ENCODE measurements around the gene PYHIN1. TPM values are rescaled to one million over a fixed set of nuclear protein-coding genes. Genes with fewer than 3 reads are reported as not detected.

PYHIN1 gene
- total RNA-seq, 1 donor from 2014 or later: not detected

DNA sequence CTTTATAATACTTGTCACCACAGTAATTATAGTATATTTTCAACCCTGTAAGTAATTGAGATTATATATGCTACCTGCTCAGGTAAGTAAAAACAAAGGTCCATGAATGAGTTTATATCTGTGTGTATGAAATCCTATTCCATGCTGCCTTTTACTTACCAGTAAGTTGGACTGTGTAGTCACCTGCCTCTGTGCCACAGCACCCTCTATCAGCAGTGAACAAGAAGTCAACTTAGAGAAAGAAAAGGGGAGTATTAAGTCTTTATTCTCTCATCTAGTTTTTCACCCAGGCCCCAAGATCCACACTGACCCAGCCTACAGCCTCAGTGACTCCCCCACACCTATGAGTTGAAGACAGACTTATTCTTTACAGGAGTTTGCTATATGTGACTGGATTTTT lies 41.5 kb downstream of the PYHIN1 start:
- no peaks in the 10 kb centered on the region for H3K27me3 ChIP-seq (ENCODE audit: control insufficient read depth in 3 of 3, insufficient read depth in 3 of 3, low read length in 3 of 3)
- no peaks in the 10 kb centered on the region for H3K9me3 ChIP-seq (ENCODE audit: control insufficient read depth in 3 of 3, low read length in 3 of 3)
- H3K36me3 ChIP-seq (ENCODE audit: control insufficient read depth in 3 of 3, insufficient read depth in 3 of 3, low read length in 3 of 3): no peaks in the 10 kb centered on the region
- no peak overlapping the region for H3K9ac ChIP-seq (ENCODE audit: low read depth in 1 of 3, low read length in 3 of 3)
- no peak overlapping the region for H3K4me3 ChIP-seq (ENCODE audit: low read length in 3 of 3)
- H3K27ac ChIP-seq (ENCODE audit: low read depth, low read length): no peak overlapping the region
- H3K4me1 ChIP-seq (ENCODE audit: control insufficient read depth in 3 of 3, insufficient read depth in 3 of 3, low read length in 3 of 3): no peaks in the 10 kb centered on the region

DNA sequence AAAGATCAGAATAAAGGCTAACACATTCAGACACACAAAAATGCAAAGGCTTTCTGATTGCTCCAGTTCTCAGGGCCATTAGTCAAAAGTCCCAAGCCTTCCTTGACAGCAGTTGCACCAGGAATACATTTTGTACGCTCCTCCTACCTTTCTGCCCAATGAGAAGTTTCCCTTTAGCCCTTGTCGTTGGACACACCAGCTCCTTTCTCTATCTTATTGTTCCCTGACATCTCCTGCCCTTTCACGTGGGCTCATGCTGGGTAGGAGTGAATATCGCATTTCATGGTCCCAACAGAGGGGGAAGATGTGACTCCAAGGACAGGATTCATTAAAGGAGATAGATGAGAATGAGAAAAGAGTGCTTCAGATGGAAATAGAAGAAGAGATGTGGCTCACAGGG lies 44.9 kb downstream of the PYHIN1 start:
- H3K9me3 ChIP-seq (ENCODE audit: control insufficient read depth in 3 of 3, low read length in 3 of 3): no peaks in the 10 kb centered on the region
- H3K27me3 ChIP-seq (ENCODE audit: control insufficient read depth in 3 of 3, insufficient read depth in 3 of 3, low read length in 3 of 3): no peaks in the 10 kb centered on the region
- no peak overlapping the region for H3K9ac ChIP-seq (ENCODE audit: low read depth in 1 of 3, low read length in 3 of 3)
- no peak overlapping the region for H3K27ac ChIP-seq (ENCODE audit: low read depth, low read length)
- no peaks in the 10 kb centered on the region for H3K4me1 ChIP-seq (ENCODE audit: control insufficient read depth in 3 of 3, insufficient read depth in 3 of 3, low read length in 3 of 3)
- H3K4me3 ChIP-seq (ENCODE audit: low read length in 3 of 3): no peak overlapping the region
- H3K36me3 ChIP-seq (ENCODE audit: control insufficient read depth in 3 of 3, insufficient read depth in 3 of 3, low read length in 3 of 3): no peaks in the 10 kb centered on the region

DNA sequence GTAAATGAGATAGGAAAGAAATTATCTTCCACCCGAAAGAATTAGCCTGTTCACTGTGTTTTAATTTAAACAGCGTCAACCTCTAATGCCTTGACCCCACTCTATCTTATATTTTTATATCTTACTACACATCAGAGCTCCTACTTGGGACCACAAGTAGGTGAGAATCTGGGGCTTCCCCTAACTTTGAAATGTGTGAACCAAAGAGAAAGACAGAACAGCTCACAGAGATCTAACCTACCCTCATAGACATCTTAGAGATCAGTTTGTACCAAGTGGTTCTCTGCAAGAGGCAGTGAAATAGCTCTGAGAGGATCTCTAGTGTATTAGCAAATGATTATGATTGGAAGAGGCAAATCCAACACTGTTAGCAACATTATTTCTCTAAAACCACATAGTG lies 47.4 kb downstream of the PYHIN1 start:
- Histone ChIP-seq H3K4me1 (ENCODE audit: control insufficient read depth in 3 of 3, insufficient read depth in 3 of 3, low read length in 3 of 3) (no peaks in the 10 kb centered on the region), H3K27me3 (ENCODE audit: control insufficient read depth in 3 of 3, insufficient read depth in 3 of 3, low read length in 3 of 3) (no peaks in the 10 kb centered on the region), H3K9ac (ENCODE audit: low read depth in 1 of 3, low read length in 3 of 3) (no peak overlapping the region), H3K4me3 (ENCODE audit: low read length in 3 of 3) (no peak overlapping the region), H3K27ac (ENCODE audit: low read depth, low read length) (no peak overlapping the region), H3K36me3 (ENCODE audit: control insufficient read depth in 3 of 3, insufficient read depth in 3 of 3, low read length in 3 of 3) (no peaks in the 10 kb centered on the region), H3K9me3 (ENCODE audit: control insufficient read depth in 3 of 3, low read length in 3 of 3) (no peaks in the 10 kb centered on the region)

DNA sequence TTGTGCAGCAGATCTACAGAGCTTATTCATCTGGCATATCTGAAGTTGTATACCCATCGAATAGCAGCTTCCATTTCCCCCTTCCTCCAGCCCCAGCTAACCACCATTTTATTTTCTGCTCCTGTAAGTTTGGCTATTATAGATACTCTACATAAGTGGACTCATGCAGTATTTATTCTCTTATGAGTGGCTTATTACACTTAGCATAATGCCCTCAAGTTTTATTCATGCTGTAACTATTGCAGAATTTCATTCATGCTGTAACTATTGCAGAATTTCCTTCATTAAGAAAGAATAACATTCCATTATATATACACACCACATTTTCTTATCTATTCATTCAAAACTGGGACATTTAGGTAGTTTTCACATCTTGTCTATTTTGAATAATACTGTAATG lies 47.9 kb downstream of the PYHIN1 start:
- no peak overlapping the region for H3K9ac ChIP-seq (ENCODE audit: low read depth in 1 of 3, low read length in 3 of 3)
- no peaks in the 10 kb centered on the region for H3K4me1 ChIP-seq (ENCODE audit: control insufficient read depth in 3 of 3, insufficient read depth in 3 of 3, low read length in 3 of 3)
- no peaks in the 10 kb centered on the region for H3K36me3 ChIP-seq (ENCODE audit: control insufficient read depth in 3 of 3, insufficient read depth in 3 of 3, low read length in 3 of 3)
- H3K4me3 ChIP-seq (ENCODE audit: low read length in 3 of 3): no peak overlapping the region
- no peaks in the 10 kb centered on the region for H3K9me3 ChIP-seq (ENCODE audit: control insufficient read depth in 3 of 3, low read length in 3 of 3)
- H3K27ac ChIP-seq (ENCODE audit: low read depth, low read length): no peak overlapping the region
- no peaks in the 10 kb centered on the region for H3K27me3 ChIP-seq (ENCODE audit: control insufficient read depth in 3 of 3, insufficient read depth in 3 of 3, low read length in 3 of 3)

DNA sequence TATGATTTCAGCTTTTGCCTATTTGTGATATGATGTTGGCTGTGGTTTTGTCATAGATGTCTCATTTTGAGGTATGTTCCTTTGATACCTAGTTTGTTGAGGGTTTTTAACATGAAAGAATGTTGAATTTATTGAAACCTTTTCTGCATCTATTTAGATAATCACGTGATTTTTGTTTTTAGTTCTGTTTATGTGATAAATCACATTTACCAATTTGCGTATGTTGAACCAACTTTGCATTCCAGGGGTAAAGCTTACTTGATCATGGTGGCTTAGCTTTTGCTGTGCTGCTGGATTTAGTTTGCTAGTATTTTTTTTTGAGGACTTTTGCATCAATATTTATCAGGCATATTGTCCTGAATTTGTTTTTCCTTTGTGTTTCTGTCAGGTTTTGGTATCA lies 51.9 kb downstream of the PYHIN1 start:
- H3K27ac ChIP-seq (ENCODE audit: low read depth, low read length): no peak overlapping the region
- no peak overlapping the region for H3K9ac ChIP-seq (ENCODE audit: low read depth in 1 of 3, low read length in 3 of 3)
- H3K9me3 ChIP-seq (ENCODE audit: control insufficient read depth in 3 of 3, low read length in 3 of 3): no peaks in the 10 kb centered on the region
- no peaks in the 10 kb centered on the region for H3K36me3 ChIP-seq (ENCODE audit: control insufficient read depth in 3 of 3, insufficient read depth in 3 of 3, low read length in 3 of 3)
- no peaks in the 10 kb centered on the region for H3K27me3 ChIP-seq (ENCODE audit: control insufficient read depth in 3 of 3, insufficient read depth in 3 of 3, low read length in 3 of 3)
- H3K4me3 ChIP-seq (ENCODE audit: low read length in 3 of 3): no peak overlapping the region
- no peaks in the 10 kb centered on the region for H3K4me1 ChIP-seq (ENCODE audit: control insufficient read depth in 3 of 3, insufficient read depth in 3 of 3, low read length in 3 of 3)

DNA sequence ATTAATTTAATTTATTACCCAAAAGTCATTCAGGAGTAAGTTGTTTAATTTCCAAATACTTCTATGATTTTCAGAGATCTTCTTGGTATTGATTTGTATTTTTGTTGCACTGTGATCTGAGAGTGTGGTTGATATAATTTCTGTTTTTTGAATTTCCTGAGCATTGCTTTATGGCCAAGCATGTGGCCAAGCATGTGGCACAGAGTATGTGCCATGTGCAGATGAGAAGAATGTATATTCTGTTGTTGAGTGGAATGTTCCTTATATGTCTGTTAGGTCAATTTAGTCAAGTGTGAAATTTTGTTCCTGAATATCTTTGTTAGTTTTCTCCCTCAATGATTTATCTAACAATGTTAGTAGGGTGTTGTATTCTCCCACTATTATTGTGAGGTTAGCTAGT lies 53.0 kb downstream of the PYHIN1 start:
- Histone ChIP-seq H3K4me1 (ENCODE audit: control insufficient read depth in 3 of 3, insufficient read depth in 3 of 3, low read length in 3 of 3) (no peaks in the 10 kb centered on the region), H3K9me3 (ENCODE audit: control insufficient read depth in 3 of 3, low read length in 3 of 3) (no peaks in the 10 kb centered on the region), H3K9ac (ENCODE audit: low read depth in 1 of 3, low read length in 3 of 3) (no peak overlapping the region), H3K36me3 (ENCODE audit: control insufficient read depth in 3 of 3, insufficient read depth in 3 of 3, low read length in 3 of 3) (no peaks in the 10 kb centered on the region), H3K27me3 (ENCODE audit: control insufficient read depth in 3 of 3, insufficient read depth in 3 of 3, low read length in 3 of 3) (no peaks in the 10 kb centered on the region), H3K4me3 (ENCODE audit: low read length in 3 of 3) (no peak overlapping the region), H3K27ac (ENCODE audit: low read depth, low read length) (no peak overlapping the region)

DNA sequence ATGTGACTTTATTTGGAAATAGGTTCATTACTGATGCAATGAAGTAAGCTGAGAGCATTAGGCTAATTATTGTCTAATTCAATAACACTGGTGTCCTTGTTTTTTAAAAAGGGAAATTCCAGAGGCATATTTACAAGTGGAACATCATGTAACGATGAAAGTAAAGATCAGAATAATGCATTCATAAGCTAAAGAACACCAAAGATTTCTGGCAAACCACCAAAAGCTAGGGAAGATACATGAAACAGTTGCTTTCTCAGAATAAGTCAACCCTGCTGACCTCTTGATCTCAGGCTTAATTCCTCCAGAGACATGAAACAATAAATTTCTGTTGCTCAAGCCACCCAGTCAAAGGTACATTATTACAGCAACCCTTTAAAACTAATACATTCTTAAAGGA lies 58.1 kb downstream of the PYHIN1 start:
- Histone ChIP-seq H3K27ac (ENCODE audit: low read depth, low read length) (no peak overlapping the region), H3K9me3 (ENCODE audit: control insufficient read depth in 3 of 3, low read length in 3 of 3) (no peaks in the 10 kb centered on the region), H3K4me1 (ENCODE audit: control insufficient read depth in 3 of 3, insufficient read depth in 3 of 3, low read length in 3 of 3) (no peaks in the 10 kb centered on the region), H3K27me3 (ENCODE audit: control insufficient read depth in 3 of 3, insufficient read depth in 3 of 3, low read length in 3 of 3) (no peaks in the 10 kb centered on the region), H3K36me3 (ENCODE audit: control insufficient read depth in 3 of 3, insufficient read depth in 3 of 3, low read length in 3 of 3) (no peaks in the 10 kb centered on the region), H3K4me3 (ENCODE audit: low read length in 3 of 3) (no peak overlapping the region), H3K9ac (ENCODE audit: low read depth in 1 of 3, low read length in 3 of 3) (no peak overlapping the region)

DNA sequence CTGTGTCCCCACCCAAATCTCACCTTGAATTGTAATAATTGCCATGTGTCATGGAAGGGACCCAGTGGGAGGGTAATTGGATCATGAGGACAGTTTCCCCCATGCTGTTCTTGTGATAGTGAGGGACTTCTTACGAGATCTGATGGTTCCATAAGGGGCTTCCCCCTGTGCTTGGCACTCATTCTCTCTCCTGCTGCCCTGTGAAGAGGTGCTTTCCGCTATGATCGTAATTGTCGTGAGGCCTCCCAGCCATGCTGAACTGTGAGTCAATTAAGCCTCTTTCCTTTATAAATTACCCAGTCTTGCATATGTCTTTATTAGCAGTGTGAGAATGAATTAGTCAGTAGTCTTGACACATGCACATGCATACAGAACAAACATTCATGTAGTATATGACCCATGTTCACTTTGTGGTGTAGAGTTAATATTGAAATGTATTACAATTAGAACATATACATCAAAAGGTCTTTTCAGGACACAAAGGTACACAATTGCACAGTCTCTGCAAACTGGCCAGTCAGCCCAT lies 61.5 kb downstream of the PYHIN1 start:
- no peaks in the 10 kb centered on the region for H3K27me3 ChIP-seq (ENCODE audit: control insufficient read depth in 3 of 3, insufficient read depth in 3 of 3, low read length in 3 of 3)
- peaks cover 0 to 3% (median 0%) of the 10 kb centered on the region in 3 donors for H3K9me3 ChIP-seq (ENCODE audit: control insufficient read depth in 3 of 3, low read length in 3 of 3)
- H3K4me3 ChIP-seq (ENCODE audit: low read length in 3 of 3): no peak overlapping the region
- no peak overlapping the region for H3K27ac ChIP-seq (ENCODE audit: low read depth, low read length)
- no peak overlapping the region for H3K9ac ChIP-seq (ENCODE audit: low read depth in 1 of 3, low read length in 3 of 3)
- H3K36me3 ChIP-seq (ENCODE audit: control insufficient read depth in 3 of 3, insufficient read depth in 3 of 3, low read length in 3 of 3): no peaks in the 10 kb centered on the region
- H3K4me1 ChIP-seq (ENCODE audit: control insufficient read depth in 3 of 3, insufficient read depth in 3 of 3, low read length in 3 of 3): no peaks in the 10 kb centered on the region

DNA sequence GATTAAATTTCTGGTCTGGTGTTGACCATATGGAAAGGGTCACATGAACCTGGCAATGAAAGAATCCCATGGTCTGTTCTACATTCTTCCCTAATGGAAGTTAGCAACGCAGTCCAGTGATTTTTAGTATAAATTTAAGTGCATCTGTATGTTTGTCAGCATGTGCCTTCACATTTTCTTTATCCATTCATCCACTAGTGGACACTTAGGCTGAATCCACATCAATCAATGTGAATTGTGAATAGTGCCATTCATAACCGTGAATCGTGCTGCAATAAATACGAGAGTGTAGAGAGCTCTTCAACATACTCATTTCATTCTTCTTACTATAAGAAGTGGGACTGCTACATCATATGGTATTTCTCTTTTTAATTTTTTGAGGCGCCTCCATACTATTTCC lies 65.6 kb downstream of the PYHIN1 start:
- Histone ChIP-seq H3K9me3 (ENCODE audit: control insufficient read depth in 3 of 3, low read length in 3 of 3) (peaks cover 0 to 3% (median 0%) of the 10 kb centered on the region in 3 donors), H3K4me1 (ENCODE audit: control insufficient read depth in 3 of 3, insufficient read depth in 3 of 3, low read length in 3 of 3) (peaks cover 4 to 8% (median 6%) of the 10 kb centered on the region in 3 donors), H3K27me3 (ENCODE audit: control insufficient read depth in 3 of 3, insufficient read depth in 3 of 3, low read length in 3 of 3) (no peaks in the 10 kb centered on the region), H3K4me3 (ENCODE audit: low read length in 3 of 3) (no peak overlapping the region), H3K9ac (ENCODE audit: low read depth in 1 of 3, low read length in 3 of 3) (no peak overlapping the region), H3K27ac (ENCODE audit: low read depth, low read length) (no peak overlapping the region), H3K36me3 (ENCODE audit: control insufficient read depth in 3 of 3, insufficient read depth in 3 of 3, low read length in 3 of 3) (no peaks in the 10 kb centered on the region)

DNA sequence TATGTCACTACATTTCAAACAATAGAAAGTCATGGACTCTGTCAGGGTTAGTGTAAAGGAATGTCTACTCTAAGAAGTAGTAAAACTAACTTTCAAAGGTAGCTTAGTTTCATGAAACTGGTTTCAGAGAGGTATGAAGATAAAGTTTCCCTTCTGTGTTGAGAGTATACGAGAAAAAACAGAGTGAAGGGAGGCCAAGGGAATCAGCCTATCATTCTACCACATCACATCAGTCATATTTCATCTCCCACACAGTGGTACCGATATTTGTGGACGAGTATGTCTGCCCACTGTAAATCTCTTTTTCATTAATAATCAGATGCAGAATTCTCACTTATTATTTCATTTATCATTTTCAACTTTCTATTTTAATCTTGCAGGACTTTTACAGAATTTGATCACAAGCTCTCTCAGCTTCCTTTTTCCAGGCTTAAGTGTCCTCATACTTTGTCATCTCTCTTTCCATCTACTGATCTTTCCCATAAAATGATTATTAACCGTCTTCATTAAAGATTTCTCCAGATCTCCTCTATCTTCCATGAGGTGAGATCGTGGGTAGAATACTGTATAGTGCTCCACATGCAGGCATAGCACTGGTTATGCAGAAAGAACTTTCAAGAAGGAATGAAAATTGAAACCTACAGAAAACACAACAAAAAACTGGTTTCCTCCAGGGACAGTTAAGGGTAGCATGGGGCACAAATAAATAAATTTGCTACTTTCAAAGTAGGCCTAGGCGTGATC lies 66.9 kb downstream of the PYHIN1 start:
- H3K4me1 ChIP-seq (ENCODE audit: control insufficient read depth in 3 of 3, insufficient read depth in 3 of 3, low read length in 3 of 3): peaks cover 4 to 8% (median 6%) of the 10 kb centered on the region in 3 donors
- H3K27ac ChIP-seq (ENCODE audit: low read depth, low read length): peak overlapping the region; percentile 93
- no peaks in the 10 kb centered on the region for H3K27me3 ChIP-seq (ENCODE audit: control insufficient read depth in 3 of 3, insufficient read depth in 3 of 3, low read length in 3 of 3)
- H3K36me3 ChIP-seq (ENCODE audit: control insufficient read depth in 3 of 3, insufficient read depth in 3 of 3, low read length in 3 of 3): no peaks in the 10 kb centered on the region
- peak overlapping the region in 2 of 3 donors; percentile 17 to 61 for H3K9ac ChIP-seq (ENCODE audit: low read depth in 1 of 3, low read length in 3 of 3)
- peak overlapping the region in 2 of 3 donors; percentile 52 to 94 for H3K4me3 ChIP-seq (ENCODE audit: low read length in 3 of 3)
- H3K9me3 ChIP-seq (ENCODE audit: control insufficient read depth in 3 of 3, low read length in 3 of 3): peaks cover 0 to 3% (median 0%) of the 10 kb centered on the region in 3 donors

Measured in skeletal muscle tissue (tissue), 4 donors.